ENCODE results near the gene RTN1.
A peak's percentile ranks its signal among the peaks of the same experiment; 100 is the strongest.
"Not testable (repeated sequence)": the region's sequence is repeated elsewhere in the genome, so short reads cannot be mapped to it uniquely, and the experiment has no call there.

The RTN1 gene

DNA sequence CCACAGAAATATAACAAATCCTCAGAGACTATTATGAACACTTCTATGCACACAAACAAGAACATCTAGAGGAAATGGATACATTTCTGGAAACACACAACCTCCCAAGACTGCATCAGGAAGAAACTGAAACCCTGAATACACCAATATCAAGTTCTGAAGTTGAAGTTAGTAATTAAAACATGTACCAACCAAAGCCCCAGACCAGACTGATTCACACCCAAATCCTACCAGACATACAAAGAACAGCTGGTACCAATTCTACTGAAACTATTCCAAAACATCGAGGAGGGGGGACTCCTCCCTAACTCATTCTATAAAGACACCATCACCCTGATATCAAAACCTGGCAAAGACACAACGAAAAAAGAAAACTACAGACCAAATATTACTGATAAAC, 179.3 kb downstream of the RTN1 start:
- H3K4me2 ChIP-seq (ENCODE audit: low read length) = peak overlapping the region; percentile 48
- H3K4me1 ChIP-seq (ENCODE audit: control insufficient read depth, insufficient read depth, low read length) = peaks cover 46% of the 10 kb centered on the region
- H3K36me3 ChIP-seq (ENCODE audit: insufficient read depth, low read length) = no peaks in the 10 kb centered on the region
- H3K4me3 ChIP-seq (ENCODE audit: low read length) = no peak overlapping the region
- no peaks in the 10 kb centered on the region for H3K9me3 ChIP-seq (replicated peaks; ENCODE audit: low read length)
- H3K9ac ChIP-seq (ENCODE audit: low read depth, low read length) = peak overlapping the region; percentile 15
- H3K27me3 ChIP-seq (ENCODE audit: control insufficient read depth, insufficient read depth, low read length) = no peaks in the 10 kb centered on the region

DNA sequence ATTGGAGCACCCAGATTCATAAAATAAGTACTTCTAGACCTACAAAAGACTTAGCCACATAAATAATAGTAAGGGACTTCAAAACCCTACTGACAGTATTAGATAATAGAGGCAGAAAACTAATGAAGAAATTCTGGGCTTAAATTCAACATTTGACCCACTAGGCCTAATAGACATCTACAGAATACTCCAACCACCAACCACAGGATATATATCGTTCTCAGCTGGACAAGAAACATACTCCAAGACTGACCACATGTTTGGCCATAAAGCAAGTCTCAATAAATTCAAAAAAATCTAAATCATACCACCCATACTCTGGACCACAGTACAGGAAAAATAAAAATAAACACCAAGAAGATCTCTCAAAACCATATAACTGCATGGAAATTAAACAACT, 180.2 kb downstream of the RTN1 start:
- peaks cover 40% of the 10 kb centered on the region for H3K4me1 ChIP-seq (ENCODE audit: control insufficient read depth, insufficient read depth, low read length)
- H3K4me3 ChIP-seq (ENCODE audit: low read length) = no peak overlapping the region
- H3K9me3 ChIP-seq (replicated peaks; ENCODE audit: low read length) = no peaks in the 10 kb centered on the region
- H3K27me3 ChIP-seq (ENCODE audit: control insufficient read depth, insufficient read depth, low read length) = no peaks in the 10 kb centered on the region
- no peak overlapping the region for H3K9ac ChIP-seq (ENCODE audit: low read depth, low read length)
- H3K36me3 ChIP-seq (ENCODE audit: insufficient read depth, low read length) = no peaks in the 10 kb centered on the region
- H3K4me2 ChIP-seq (ENCODE audit: low read length) = peak overlapping the region; percentile 48

DNA sequence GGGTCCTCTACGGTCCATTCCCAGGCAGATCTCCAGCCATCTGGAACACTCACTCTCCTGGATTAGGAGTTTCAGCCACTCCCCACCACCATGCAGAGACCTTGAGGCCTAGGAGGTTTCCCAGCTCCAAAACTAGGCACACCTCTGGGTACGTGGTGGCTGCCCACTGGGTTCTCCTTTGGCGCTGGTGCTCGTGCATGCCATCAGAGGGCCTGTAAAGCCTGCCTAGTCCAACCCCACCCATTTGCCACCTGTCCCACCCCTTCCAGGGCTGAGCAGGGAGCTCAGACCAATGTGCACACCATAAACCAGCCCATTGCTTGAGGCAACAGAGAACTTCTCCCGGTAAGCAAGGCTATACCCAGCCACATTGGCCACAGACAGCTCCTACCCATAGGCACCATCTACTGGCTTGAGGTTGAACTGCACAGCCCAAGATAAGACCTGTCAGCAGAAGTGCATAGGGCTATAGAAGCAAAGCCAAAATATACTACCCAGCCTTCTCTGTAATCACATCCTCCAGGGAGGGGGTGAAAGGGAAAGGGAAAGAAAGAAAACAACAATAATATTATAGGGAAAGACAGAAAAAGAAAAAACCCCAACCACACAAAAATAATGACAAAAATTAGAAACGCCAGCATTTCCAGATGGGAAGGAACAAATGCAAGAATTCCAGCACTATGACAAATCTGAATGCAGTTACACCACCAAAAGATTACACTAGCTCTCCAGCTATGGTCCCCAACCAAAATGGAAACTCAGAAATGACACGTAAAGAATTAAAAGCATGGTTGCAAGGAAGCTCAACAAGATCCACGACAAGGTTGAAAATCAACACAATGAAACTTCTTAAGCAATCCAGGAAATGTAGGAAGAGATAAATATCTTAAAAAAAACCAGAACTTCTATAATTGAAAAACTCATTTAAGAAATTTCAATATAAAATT, 182.1 kb downstream of the RTN1 start:
- peaks cover 21% of the 10 kb centered on the region for H3K4me1 ChIP-seq (ENCODE audit: control insufficient read depth, insufficient read depth, low read length)

DNA sequence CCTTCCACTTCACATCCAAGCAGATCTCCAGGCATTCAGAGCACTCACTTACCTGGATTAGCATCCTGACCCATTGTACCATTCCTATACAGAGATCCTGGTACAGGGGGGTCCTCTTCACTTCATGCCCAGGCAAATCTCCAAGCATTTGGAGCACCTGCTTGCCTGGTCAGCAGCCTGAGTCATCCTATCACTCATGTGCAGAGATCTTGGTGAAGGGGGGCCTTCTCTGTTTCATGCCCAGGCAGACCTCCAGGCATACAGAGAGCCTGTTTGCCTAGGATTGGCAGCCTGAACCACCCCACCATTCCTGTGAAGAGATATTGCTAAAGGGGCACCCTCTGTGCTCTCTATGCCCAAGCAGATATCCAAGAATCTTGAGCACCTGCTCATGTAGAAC, 182.9 kb downstream of the RTN1 start:
- Histone ChIP-seq H3K4me2 (ENCODE audit: low read length) (no peak overlapping the region), H3K4me1 (ENCODE audit: control insufficient read depth, insufficient read depth, low read length) (peaks cover 19% of the 10 kb centered on the region), H3K9ac (ENCODE audit: low read depth, low read length) (no peak overlapping the region), H3K27me3 (ENCODE audit: control insufficient read depth, insufficient read depth, low read length) (no peaks in the 10 kb centered on the region), H3K36me3 (ENCODE audit: insufficient read depth, low read length) (no peaks in the 10 kb centered on the region), H3K4me3 (ENCODE audit: low read length) (no peak overlapping the region), H3K9me3 (replicated peaks; ENCODE audit: low read length) (no peaks in the 10 kb centered on the region)

More for the DNA sequence above, 182.1 kb downstream of the RTN1 start:
- Histone ChIP-seq H3K36me3 (ENCODE audit: insufficient read depth, low read length) (no peaks in the 10 kb centered on the region), H3K27me3 (ENCODE audit: control insufficient read depth, insufficient read depth, low read length) (no peaks in the 10 kb centered on the region), H3K4me3 (ENCODE audit: low read length) (no peak overlapping the region), H3K4me2 (ENCODE audit: low read length) (no peak overlapping the region), H3K9me3 (replicated peaks; ENCODE audit: low read length) (no peaks in the 10 kb centered on the region), H3K9ac (ENCODE audit: low read depth, low read length) (no peak overlapping the region)

DNA sequence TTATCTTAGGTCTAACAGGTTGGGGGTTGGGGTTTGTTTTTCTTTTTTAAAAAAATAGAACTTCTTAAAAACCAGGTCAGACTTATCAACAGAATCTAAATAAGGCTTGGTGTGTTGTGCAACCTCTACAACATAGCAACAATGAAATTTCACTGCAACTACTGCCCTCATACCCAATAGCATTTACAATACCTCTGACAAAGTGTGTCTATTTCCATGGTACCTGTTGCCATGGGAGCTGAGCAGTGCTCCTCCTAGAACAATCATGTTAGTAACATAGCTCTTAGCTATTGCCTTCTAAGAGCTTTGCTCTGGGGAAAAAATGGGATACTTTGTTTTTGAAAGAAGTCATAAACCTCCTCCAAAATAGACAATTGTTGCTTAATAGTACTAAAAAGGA, 190.7 kb downstream of the RTN1 start:
- Histone ChIP-seq H3K9ac (ENCODE audit: low read depth, low read length) (no peak overlapping the region), H3K9me3 (replicated peaks; ENCODE audit: low read length) (no peaks in the 10 kb centered on the region), H3K27me3 (ENCODE audit: control insufficient read depth, insufficient read depth, low read length) (no peaks in the 10 kb centered on the region), H3K4me1 (ENCODE audit: control insufficient read depth, insufficient read depth, low read length) (peaks cover 42% of the 10 kb centered on the region), H3K36me3 (ENCODE audit: insufficient read depth, low read length) (no peaks in the 10 kb centered on the region), H3K4me2 (ENCODE audit: low read length) (no peak overlapping the region), H3K4me3 (ENCODE audit: low read length) (no peak overlapping the region)

DNA sequence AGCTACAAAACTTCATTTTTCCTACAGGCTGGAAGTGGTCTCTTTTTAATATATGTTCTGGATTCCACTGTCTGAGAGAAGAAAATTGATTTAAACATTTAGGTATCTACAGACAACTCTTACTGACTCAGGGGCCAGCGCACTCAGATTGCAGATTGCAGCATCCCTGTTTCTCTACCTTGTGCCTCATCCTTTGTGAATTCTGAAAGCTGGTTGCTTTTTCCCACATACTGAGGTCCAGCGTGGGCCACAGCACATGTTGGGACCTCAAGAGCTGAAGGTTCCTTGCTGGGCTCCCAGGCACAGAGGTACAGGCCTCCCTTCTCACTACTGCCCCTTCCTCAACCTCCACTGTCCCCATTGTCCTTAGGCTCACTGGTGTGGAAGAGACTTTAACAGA, 192.2 kb downstream of the RTN1 start:
- H3K4me1 ChIP-seq (ENCODE audit: control insufficient read depth, insufficient read depth, low read length) = peaks cover 42% of the 10 kb centered on the region
- H3K27me3 ChIP-seq (ENCODE audit: control insufficient read depth, insufficient read depth, low read length) = no peaks in the 10 kb centered on the region
- peaks cover 4% of the 10 kb centered on the region for H3K9me3 ChIP-seq (replicated peaks; ENCODE audit: low read length)
- H3K9ac ChIP-seq (ENCODE audit: low read depth, low read length) = peak overlapping the region; percentile 40
- H3K4me3 ChIP-seq (ENCODE audit: low read length) = no peak overlapping the region
- H3K4me2 ChIP-seq (ENCODE audit: low read length) = no peak overlapping the region
- H3K36me3 ChIP-seq (ENCODE audit: insufficient read depth, low read length) = no peaks in the 10 kb centered on the region

DNA sequence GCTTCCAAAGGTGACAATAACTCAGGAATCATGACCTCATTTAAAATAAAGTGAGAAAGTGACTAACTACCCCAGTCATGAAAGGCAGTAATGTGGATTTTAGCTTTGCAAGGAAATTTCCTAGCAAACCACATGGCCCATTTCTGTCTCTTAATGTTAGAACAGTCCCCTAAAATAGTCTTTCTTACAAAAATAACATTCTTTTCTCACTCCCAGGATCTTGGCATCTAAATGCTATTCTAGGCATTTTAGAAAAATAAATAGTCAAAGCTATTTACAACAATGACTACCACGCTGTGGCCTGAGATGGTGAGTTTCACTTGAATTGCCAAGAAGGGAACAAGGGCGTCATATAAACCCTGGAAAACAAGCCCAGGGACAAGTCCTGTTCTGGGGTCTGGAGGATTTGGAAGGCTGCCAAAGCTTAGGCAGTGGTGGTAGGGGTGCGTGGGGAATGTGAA, 192.8 kb downstream of the RTN1 start:
- Histone ChIP-seq H3K27me3 (ENCODE audit: control insufficient read depth, insufficient read depth, low read length) (no peaks in the 10 kb centered on the region), H3K4me2 (ENCODE audit: low read length) (no peak overlapping the region), H3K9ac (ENCODE audit: low read depth, low read length) (peak overlapping the region; percentile 40), H3K9me3 (replicated peaks; ENCODE audit: low read length) (peaks cover 5% of the 10 kb centered on the region), H3K36me3 (ENCODE audit: insufficient read depth, low read length) (no peaks in the 10 kb centered on the region), H3K4me1 (ENCODE audit: control insufficient read depth, insufficient read depth, low read length) (peaks cover 42% of the 10 kb centered on the region), H3K4me3 (ENCODE audit: low read length) (no peak overlapping the region)

DNA sequence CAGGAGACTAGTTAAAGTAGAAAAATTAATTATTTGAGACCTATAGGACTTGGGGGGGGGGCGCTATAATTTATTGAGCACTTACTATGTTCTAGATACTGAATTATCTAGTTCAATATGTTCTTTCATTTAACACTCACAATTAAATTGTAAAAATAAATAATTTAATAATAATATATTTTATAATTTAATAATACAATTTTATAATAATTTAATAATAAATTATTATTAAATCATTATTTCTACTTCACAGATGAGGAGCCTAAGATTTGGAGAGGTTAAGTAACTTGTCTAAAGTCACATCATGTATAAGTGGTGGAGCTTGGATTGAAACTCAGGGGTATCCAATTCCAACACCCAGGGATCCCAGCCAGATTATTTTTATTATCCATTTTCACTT, 195.2 kb downstream of the RTN1 start:
- Histone ChIP-seq H3K4me1 (ENCODE audit: control insufficient read depth, insufficient read depth, low read length) (peaks cover 42% of the 10 kb centered on the region), H3K9me3 (replicated peaks; ENCODE audit: low read length) (peaks cover 5% of the 10 kb centered on the region), H3K9ac (ENCODE audit: low read depth, low read length) (no peak overlapping the region), H3K4me3 (ENCODE audit: low read length) (no peak overlapping the region), H3K27me3 (ENCODE audit: control insufficient read depth, insufficient read depth, low read length) (no peaks in the 10 kb centered on the region), H3K36me3 (ENCODE audit: insufficient read depth, low read length) (no peaks in the 10 kb centered on the region), H3K4me2 (ENCODE audit: low read length) (no peak overlapping the region)

DNA sequence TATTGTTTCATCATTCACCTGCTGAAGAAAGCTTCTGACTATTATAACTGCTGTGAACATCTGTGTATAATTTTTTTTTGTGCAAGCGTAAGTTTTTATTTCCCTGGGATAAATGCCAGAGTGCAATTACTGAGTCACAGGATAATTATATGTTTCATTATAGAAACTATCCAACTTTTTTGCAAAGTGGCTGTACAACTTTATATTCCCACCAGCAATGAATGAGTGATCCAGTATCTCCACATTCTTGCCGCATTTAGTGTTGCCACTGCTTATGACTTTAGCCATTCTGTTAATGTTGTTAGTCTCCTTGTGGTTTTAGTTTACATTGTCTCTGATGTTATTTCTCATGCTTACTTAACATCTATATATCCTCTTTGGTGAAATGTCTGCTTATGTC, 205.8 kb downstream of the RTN1 start:
- H3K4me2 ChIP-seq (ENCODE audit: low read length) = no peak overlapping the region
- H3K9ac ChIP-seq (ENCODE audit: low read depth, low read length) = no peak overlapping the region
- peaks cover 3% of the 10 kb centered on the region for H3K4me1 ChIP-seq (ENCODE audit: control insufficient read depth, insufficient read depth, low read length)
- H3K4me3 ChIP-seq (ENCODE audit: low read length) = no peak overlapping the region
- H3K27me3 ChIP-seq (ENCODE audit: control insufficient read depth, insufficient read depth, low read length) = no peaks in the 10 kb centered on the region
- H3K36me3 ChIP-seq (ENCODE audit: insufficient read depth, low read length) = no peaks in the 10 kb centered on the region
- no peaks in the 10 kb centered on the region for H3K9me3 ChIP-seq (replicated peaks; ENCODE audit: low read length)

DNA sequence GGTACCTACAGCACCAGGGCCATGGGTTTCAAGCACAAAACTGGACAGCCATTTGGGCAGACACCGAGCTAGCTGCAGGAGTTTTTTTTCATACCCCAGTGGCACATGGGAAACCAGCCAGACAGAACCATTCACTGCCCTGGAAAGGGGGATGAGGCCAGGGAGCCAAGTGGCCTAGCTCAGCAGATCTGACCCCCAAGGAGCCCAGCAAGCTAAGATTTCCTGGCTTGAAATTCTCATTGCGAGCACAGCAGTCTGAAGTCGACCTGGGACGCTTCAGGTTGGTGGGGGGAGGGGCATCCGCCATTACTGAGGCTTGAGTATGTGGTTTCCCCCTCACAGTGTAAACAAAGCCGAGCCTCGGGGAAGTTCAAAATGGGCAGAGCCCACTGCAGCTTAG, 212.8 kb downstream of the RTN1 start:
- Histone ChIP-seq H3K9me3 (replicated peaks; ENCODE audit: low read length) (peaks cover 2% of the 10 kb centered on the region), H3K9ac (ENCODE audit: low read depth, low read length) (no peak overlapping the region), H3K36me3 (ENCODE audit: insufficient read depth, low read length) (no peaks in the 10 kb centered on the region), H3K4me1 (ENCODE audit: control insufficient read depth, insufficient read depth, low read length) (no peaks in the 10 kb centered on the region), H3K4me2 (ENCODE audit: low read length) (no peak overlapping the region), H3K4me3 (ENCODE audit: low read length) (no peak overlapping the region), H3K27me3 (ENCODE audit: control insufficient read depth, insufficient read depth, low read length) (no peaks in the 10 kb centered on the region)

DNA sequence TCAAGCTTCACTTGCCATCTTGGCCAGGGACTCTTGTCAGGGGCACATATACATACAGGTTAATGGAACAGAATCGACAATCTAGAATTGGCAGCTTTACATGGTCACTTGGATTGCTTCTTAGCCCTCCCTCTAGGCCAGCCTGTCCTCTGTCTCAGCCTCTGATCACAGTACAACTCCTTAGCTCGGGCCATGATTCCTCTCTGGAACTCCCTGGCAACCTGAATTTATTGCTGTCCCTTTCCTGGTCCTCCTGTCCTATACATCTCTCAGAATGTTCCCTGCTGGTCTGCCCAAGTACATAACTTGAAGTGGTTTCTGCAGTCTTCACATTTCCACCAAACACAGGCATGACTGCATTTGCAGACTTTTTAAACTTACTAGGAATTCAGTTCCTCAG, 214.1 kb downstream of the RTN1 start:
- peaks cover 2% of the 10 kb centered on the region for H3K9me3 ChIP-seq (replicated peaks; ENCODE audit: low read length)
- H3K4me3 ChIP-seq (ENCODE audit: low read length) = no peak overlapping the region
- no peaks in the 10 kb centered on the region for H3K27me3 ChIP-seq (ENCODE audit: control insufficient read depth, insufficient read depth, low read length)
- no peaks in the 10 kb centered on the region for H3K4me1 ChIP-seq (ENCODE audit: control insufficient read depth, insufficient read depth, low read length)
- H3K36me3 ChIP-seq (ENCODE audit: insufficient read depth, low read length) = no peaks in the 10 kb centered on the region
- no peak overlapping the region for H3K9ac ChIP-seq (ENCODE audit: low read depth, low read length)
- H3K4me2 ChIP-seq (ENCODE audit: low read length) = no peak overlapping the region

DNA sequence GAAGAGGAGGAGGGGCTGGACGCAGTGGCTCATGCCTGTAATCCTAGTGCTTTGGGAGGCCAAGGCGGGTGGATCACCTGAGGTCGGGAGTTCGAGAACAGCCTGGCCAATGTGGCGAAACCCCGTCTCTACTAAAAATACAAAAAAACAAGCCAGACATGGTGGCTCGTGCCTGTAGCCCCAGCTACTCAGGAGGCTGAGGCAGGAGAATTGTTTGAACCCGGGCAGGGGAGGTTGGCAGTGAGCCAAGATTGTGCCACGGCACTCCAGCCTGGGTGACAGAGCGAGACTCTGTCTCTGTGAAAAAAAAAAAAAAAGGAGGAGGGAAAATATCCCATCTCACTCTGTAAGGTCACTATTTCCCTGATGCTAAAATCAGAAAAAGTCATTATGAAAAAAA, 216.4 kb downstream of the RTN1 start:
- H3K27me3 ChIP-seq (ENCODE audit: control insufficient read depth, insufficient read depth, low read length); H3K36me3 ChIP-seq (ENCODE audit: insufficient read depth, low read length); H3K4me1 ChIP-seq (ENCODE audit: control insufficient read depth, insufficient read depth, low read length); H3K4me2 ChIP-seq (ENCODE audit: low read length); H3K9me3 ChIP-seq (replicated peaks; ENCODE audit: low read length); H3K4me3 ChIP-seq (ENCODE audit: low read length); H3K9ac ChIP-seq (ENCODE audit: low read depth, low read length): not testable (repeated sequence)
